ENCODE results near the gene ILDR1. TPM values are rescaled to one million over a fixed set of nuclear protein-coding genes. Genes with fewer than 3 reads are reported as not detected.

The ILDR1 gene
- total RNA-seq, 1 experiment from 2014 or later: 2.3 TPM

DNA sequence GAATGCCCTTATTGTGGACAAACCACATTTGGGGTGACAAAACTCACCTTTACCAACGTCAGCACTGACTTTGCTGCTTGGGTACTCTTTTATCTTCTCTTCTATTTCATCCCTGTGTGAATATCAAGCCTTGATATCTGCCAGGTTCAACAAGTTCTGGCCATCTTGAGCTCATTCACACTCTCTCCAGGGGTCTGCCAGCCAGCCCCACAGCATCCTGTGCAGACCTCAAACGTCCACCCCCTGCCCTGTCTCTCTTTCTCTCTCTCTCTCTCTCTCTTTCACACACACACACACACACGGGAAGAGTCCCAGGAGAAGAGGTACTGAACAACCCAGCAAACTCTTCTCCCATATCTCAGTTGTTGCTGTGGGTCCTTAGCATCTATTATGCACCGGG, 10.7 kb downstream of the ILDR1 start:
- CTCF ChIA-PET: interaction anchor here (1.1 kb wide), 2 partner anchors 16 to 465 kb away, joined by 3 to 5 read pairs; no protein-coding TSS in a partner anchor
- peaks cover 20% of the 10 kb centered on the region for H3K4me1 Mint-ChIP-seq
- H3K9me3 Mint-ChIP-seq: no peaks in the 10 kb centered on the region
- H3K27me3 Mint-ChIP-seq (ENCODE audit: low read depth): no peaks in the 10 kb centered on the region
- ATAC-seq (peak; percentile 54), DNase-seq (ENCODE audit: low spot score) (no peak)
- no peak overlapping the region for H3K4me3 Mint-ChIP-seq
- no peaks in the 10 kb centered on the region for H3K36me3 Mint-ChIP-seq
- POLR2A ChIA-PET: no interaction called here
- TF ChIP-seq ELF4 (CRISPR knock-in tag; IDR thresholded peaks at IDR 0.05; ENCODE audit: low read depth) (no peak), NFYB (CRISPR knock-in tag; conservative IDR thresholded peaks at IDR 0.05; ENCODE audit: low read depth) (no peak), GRHL2 (CRISPR knock-in tag; IDR thresholded peaks at IDR 0.05; ENCODE audit: insufficient replicate concordance, severe bottlenecking) (no peak), ZNF671 (CRISPR knock-in tag; IDR thresholded peaks at IDR 0.05) (no peak), NFATC4 (CRISPR knock-in tag; IDR thresholded peaks at IDR 0.05) (no peak), IRF2 (CRISPR knock-in tag; IDR thresholded peaks at IDR 0.05; ENCODE audit: borderline replicate concordance, low read depth) (no peak), CREM (CRISPR knock-in tag; IDR thresholded peaks at IDR 0.05) (no peak), HMGA2 (CRISPR knock-in tag; IDR thresholded peaks at IDR 0.05) (no peak), EMX1 (CRISPR knock-in tag; IDR thresholded peaks at IDR 0.05) (no peak), PRDM15 (CRISPR knock-in tag; IDR thresholded peaks at IDR 0.05) (no peak), ESRRA (CRISPR knock-in tag; IDR thresholded peaks at IDR 0.05; ENCODE audit: borderline replicate concordance) (no peak), STAT6 (CRISPR knock-in tag; conservative IDR thresholded peaks at IDR 0.05; ENCODE audit: low read depth) (no peak), SMAD4 (CRISPR knock-in tag; IDR thresholded peaks at IDR 0.05) (no peak), NR3C1 (CRISPR knock-in tag; conservative IDR thresholded peaks at IDR 0.05; ENCODE audit: low read depth) (no peak), ZNF138 (CRISPR knock-in tag; conservative IDR thresholded peaks at IDR 0.05) (no peak), JUN (CRISPR knock-in tag; IDR thresholded peaks at IDR 0.05) (no peak)
- TF ChIP-seq, protein P1, sequence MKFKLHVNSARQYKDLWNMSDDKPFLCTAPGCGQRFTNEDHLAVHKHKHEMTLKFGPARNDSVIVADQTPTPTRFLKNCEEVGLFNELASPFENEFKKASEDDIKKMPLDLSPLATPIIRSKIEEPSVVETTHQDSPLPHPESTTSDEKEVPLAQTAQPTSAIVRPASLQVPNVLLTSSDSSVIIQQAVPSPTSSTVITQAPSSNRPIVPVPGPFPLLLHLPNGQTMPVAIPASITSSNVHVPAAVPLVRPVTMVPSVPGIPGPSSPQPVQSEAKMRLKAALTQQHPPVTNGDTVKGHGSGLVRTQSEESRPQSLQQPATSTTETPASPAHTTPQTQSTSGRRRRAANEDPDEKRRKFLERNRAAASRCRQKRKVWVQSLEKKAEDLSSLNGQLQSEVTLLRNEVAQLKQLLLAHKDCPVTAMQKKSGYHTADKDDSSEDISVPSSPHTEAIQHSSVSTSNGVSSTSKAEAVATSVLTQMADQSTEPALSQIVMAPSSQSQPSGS (CRISPR knock-in tag; IDR thresholded peaks at IDR 0.05; ENCODE audit: borderline replicate concordance, low read depth): no peak
- TF ChIP-seq, protein P2, sequence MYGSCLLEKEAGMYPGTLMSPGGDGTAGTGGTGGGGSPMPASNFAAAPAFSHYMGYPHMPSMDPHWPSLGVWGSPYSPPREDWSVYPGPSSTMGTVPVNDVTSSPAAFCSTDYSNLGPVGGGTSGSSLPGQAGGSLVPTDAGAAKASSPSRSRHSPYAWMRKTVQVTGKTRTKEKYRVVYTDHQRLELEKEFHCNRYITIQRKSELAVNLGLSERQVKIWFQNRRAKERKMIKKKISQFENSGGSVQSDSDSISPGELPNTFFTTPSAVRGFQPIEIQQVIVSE (CRISPR knock-in tag; IDR thresholded peaks at IDR 0.05; ENCODE audit: borderline replicate concordance): no peak
- no peak overlapping the region for H3K27ac Mint-ChIP-seq

- POLR2A ChIA-PET: no interaction called here
- no peak overlapping the region for H3K4me3 Mint-ChIP-seq
- no peaks in the 10 kb centered on the region for H3K27me3 Mint-ChIP-seq (ENCODE audit: low read depth)
- H3K9me3 Mint-ChIP-seq: no peaks in the 10 kb centered on the region
- peaks cover 28% of the 10 kb centered on the region for H3K4me1 Mint-ChIP-seq
- ATAC-seq (no peak), DNase-seq (ENCODE audit: low spot score) (no peak)
- H3K36me3 Mint-ChIP-seq: no peaks in the 10 kb centered on the region
- H3K27ac Mint-ChIP-seq: no peak overlapping the region
- CTCF ChIA-PET: interaction anchor here (0.6 to 1.1 kb wide), 2 partner anchors 15 to 91 kb away, joined by 3 to 5 read pairs; no protein-coding TSS in a partner anchor
- TF ChIP-seq ZNF425 (CRISPR knock-in tag; conservative IDR thresholded peaks at IDR 0.05) (no peak), MYBL2 (CRISPR knock-in tag; IDR thresholded peaks at IDR 0.05) (no peak), TEAD4 (CRISPR knock-in tag; IDR thresholded peaks at IDR 0.05) (no peak), ZNF121 (CRISPR knock-in tag; IDR thresholded peaks at IDR 0.05) (no peak)
- TF ChIP-seq, protein P3, sequence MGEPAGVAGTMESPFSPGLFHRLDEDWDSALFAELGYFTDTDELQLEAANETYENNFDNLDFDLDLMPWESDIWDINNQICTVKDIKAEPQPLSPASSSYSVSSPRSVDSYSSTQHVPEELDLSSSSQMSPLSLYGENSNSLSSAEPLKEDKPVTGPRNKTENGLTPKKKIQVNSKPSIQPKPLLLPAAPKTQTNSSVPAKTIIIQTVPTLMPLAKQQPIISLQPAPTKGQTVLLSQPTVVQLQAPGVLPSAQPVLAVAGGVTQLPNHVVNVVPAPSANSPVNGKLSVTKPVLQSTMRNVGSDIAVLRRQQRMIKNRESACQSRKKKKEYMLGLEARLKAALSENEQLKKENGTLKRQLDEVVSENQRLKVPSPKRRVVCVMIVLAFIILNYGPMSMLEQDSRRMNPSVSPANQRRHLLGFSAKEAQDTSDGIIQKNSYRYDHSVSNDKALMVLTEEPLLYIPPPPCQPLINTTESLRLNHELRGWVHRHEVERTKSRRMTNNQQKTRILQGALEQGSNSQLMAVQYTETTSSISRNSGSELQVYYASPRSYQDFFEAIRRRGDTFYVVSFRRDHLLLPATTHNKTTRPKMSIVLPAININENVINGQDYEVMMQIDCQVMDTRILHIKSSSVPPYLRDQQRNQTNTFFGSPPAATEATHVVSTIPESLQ (CRISPR knock-in tag; IDR thresholded peaks at IDR 0.05): no peak
- TF ChIP-seq, protein P4, sequence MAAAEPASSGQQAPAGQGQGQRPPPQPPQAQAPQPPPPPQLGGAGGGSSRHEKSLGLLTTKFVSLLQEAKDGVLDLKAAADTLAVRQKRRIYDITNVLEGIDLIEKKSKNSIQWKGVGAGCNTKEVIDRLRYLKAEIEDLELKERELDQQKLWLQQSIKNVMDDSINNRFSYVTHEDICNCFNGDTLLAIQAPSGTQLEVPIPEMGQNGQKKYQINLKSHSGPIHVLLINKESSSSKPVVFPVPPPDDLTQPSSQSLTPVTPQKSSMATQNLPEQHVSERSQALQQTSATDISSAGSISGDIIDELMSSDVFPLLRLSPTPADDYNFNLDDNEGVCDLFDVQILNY (CRISPR knock-in tag; IDR thresholded peaks at IDR 0.05): no peak
Observed at GRCh38 chr3:122010506-122010905, 11.5 kb downstream of the ILDR1 start.

All from WTC11 (cell line).